OCI-LY1 (cell line): ENCODE results near the gene MYO10.

ENCODE experiments used
- EZH2 ChIP-seq: fragments of 200-600 bp; sonication (generic), shearing (Covaris generic); IDR thresholded peaks from 2 replicates; pipeline ENCODE4 v1.8.0; 2017; ENCODE audit warnings: borderline replicate concordance, mixed run types, mild to moderate bottlenecking, antibody characterized with exemption, low read length, moderate library complexity, mixed read lengths
- TF ChIP-seq, protein P1 (sequence below): fragments of 200-600 bp; sonication (generic), shearing (Covaris generic); IDR thresholded peaks from 2 replicates; pipeline ENCODE4 v1.5.1; 2017; ENCODE audit warnings: mild to moderate bottlenecking, antibody characterized with exemption, low read length, moderate library complexity, mixed read lengths

DNA sequence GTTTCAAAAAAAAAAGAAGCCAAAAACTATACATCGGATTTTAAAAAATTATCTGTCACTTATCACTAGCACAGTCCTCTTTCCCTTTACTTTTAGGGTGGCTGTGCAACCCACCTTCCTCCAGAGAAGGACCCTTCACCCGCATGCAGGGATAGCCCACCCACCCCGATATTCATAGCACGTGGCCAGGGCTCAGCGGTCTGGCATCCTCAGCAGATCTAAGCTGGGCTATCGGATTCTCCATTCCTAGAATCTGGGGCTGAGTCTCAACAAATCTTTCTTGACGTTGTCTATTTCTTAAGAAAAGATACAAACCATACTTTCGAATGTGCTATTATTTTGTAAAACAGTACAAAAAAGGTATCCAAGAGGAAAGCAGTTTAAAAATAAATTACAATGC lies 70.9 kb downstream of the MYO10 start:
- TF ChIP-seq, protein P1, sequence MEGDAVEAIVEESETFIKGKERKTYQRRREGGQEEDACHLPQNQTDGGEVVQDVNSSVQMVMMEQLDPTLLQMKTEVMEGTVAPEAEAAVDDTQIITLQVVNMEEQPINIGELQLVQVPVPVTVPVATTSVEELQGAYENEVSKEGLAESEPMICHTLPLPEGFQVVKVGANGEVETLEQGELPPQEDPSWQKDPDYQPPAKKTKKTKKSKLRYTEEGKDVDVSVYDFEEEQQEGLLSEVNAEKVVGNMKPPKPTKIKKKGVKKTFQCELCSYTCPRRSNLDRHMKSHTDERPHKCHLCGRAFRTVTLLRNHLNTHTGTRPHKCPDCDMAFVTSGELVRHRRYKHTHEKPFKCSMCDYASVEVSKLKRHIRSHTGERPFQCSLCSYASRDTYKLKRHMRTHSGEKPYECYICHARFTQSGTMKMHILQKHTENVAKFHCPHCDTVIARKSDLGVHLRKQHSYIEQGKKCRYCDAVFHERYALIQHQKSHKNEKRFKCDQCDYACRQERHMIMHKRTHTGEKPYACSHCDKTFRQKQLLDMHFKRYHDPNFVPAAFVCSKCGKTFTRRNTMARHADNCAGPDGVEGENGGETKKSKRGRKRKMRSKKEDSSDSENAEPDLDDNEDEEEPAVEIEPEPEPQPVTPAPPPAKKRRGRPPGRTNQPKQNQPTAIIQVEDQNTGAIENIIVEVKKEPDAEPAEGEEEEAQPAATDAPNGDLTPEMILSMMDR = no peak
- TF ChIP-seq EZH2 = no peak
